ENCODE measurements around the gene B3GLCT. TPM values are rescaled to one million over a fixed set of nuclear protein-coding genes. Genes with fewer than 3 reads are reported as not detected.

The B3GLCT gene
- total RNA-seq, 1 donor: 18.8 TPM

DNA sequence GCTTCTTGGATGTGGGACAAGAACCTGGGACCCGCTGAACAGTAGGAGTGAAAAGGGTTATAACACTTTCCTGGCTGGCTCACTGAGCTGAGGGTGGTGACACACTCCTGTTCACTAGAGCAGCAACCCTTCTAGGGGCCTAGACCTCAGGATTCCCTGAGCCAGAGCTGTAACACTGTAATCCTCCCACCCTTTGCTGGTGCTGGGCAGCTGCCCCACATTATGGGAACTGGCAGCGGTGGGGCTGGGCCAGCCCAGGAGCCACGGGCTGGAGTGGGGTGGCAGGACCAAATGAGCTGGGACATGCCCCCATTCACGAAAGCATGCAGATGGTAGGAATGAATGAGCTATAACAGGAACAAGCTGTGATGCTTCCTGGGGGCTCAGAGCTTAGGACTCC lies 110.6 kb downstream of the B3GLCT start:
- H3K79me2 ChIP-seq (ENCODE audit: insufficient read depth, low read length): no peaks in the 10 kb centered on the region
- no peak overlapping the region for H2AFZ ChIP-seq (ENCODE audit: low read length)
- H3K27me3 ChIP-seq (ENCODE audit: insufficient read depth, low read length): no peaks in the 10 kb centered on the region
- H3K4me3 ChIP-seq (ENCODE audit: insufficient read depth, low read length): no peak overlapping the region
- peaks cover 3% of the 10 kb centered on the region for H3K9me3 ChIP-seq (ENCODE audit: low read depth, low read length)
- H3K36me3 ChIP-seq (ENCODE audit: insufficient read depth, low read length): peaks cover 3% of the 10 kb centered on the region
- DNase-seq (ENCODE audit: insufficient read length, low spot score, missing footprints): no peak
- H3K4me2 ChIP-seq (ENCODE audit: insufficient read depth, low read length): no peak overlapping the region
- H4K20me1 ChIP-seq (ENCODE audit: insufficient read depth, low read length): no peaks in the 10 kb centered on the region
- no peak overlapping the region for H3K27ac ChIP-seq (ENCODE audit: low read depth, low read length)
- TF ChIP-seq, protein P1, sequence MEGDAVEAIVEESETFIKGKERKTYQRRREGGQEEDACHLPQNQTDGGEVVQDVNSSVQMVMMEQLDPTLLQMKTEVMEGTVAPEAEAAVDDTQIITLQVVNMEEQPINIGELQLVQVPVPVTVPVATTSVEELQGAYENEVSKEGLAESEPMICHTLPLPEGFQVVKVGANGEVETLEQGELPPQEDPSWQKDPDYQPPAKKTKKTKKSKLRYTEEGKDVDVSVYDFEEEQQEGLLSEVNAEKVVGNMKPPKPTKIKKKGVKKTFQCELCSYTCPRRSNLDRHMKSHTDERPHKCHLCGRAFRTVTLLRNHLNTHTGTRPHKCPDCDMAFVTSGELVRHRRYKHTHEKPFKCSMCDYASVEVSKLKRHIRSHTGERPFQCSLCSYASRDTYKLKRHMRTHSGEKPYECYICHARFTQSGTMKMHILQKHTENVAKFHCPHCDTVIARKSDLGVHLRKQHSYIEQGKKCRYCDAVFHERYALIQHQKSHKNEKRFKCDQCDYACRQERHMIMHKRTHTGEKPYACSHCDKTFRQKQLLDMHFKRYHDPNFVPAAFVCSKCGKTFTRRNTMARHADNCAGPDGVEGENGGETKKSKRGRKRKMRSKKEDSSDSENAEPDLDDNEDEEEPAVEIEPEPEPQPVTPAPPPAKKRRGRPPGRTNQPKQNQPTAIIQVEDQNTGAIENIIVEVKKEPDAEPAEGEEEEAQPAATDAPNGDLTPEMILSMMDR (IDR thresholded peaks at IDR 0.05; ENCODE audit: extremely low read depth, low read depth, low read length): no peak
- H3K4me1 ChIP-seq (ENCODE audit: insufficient read depth, low read length): no peaks in the 10 kb centered on the region

DNA sequence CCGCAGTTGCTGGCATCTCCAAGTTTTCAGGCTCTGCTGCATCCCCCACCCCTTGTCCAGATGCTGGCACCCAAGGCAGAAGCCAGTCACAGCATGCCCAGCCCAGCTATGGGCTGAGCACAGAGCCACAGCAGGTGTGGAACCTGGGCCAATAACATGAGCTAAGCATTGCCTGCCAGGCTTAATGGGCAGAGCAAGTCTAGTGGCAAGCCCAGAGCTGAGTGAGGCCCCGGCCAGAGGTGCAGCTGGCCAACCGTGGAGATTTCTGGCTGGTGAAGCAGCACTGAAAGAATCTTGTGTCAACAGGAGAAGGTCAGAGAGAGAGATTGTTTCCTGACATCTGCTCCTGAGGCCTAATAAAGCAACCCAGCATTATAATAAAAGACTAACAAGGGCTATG lies 111.0 kb downstream of the B3GLCT start:
- no peak overlapping the region for H3K4me2 ChIP-seq (ENCODE audit: insufficient read depth, low read length)
- peaks cover 3% of the 10 kb centered on the region for H3K36me3 ChIP-seq (ENCODE audit: insufficient read depth, low read length)
- no peak overlapping the region for H3K4me3 ChIP-seq (ENCODE audit: insufficient read depth, low read length)
- H2AFZ ChIP-seq (ENCODE audit: low read length): no peak overlapping the region
- H3K9me3 ChIP-seq (ENCODE audit: low read depth, low read length): peaks cover 3% of the 10 kb centered on the region
- no peaks in the 10 kb centered on the region for H3K27me3 ChIP-seq (ENCODE audit: insufficient read depth, low read length)
- H4K20me1 ChIP-seq (ENCODE audit: insufficient read depth, low read length): no peaks in the 10 kb centered on the region
- H3K79me2 ChIP-seq (ENCODE audit: insufficient read depth, low read length): no peaks in the 10 kb centered on the region
- no peaks in the 10 kb centered on the region for H3K4me1 ChIP-seq (ENCODE audit: insufficient read depth, low read length)
- TF ChIP-seq, protein P1 (IDR thresholded peaks at IDR 0.05; ENCODE audit: extremely low read depth, low read depth, low read length): no peak
- no peak overlapping the region for H3K27ac ChIP-seq (ENCODE audit: low read depth, low read length)
- no peak for DNase-seq (ENCODE audit: insufficient read length, low spot score, missing footprints)

GRCh38 chr13:31311921-31312320 lies 112.1 kb downstream of the B3GLCT start:
- no peak overlapping the region for H3K4me2 ChIP-seq (ENCODE audit: insufficient read depth, low read length)
- DNase-seq (ENCODE audit: insufficient read length, low spot score, missing footprints): no peak
- H3K4me1 ChIP-seq (ENCODE audit: insufficient read depth, low read length): no peaks in the 10 kb centered on the region
- no peaks in the 10 kb centered on the region for H3K27me3 ChIP-seq (ENCODE audit: insufficient read depth, low read length)
- H3K79me2 ChIP-seq (ENCODE audit: insufficient read depth, low read length): no peaks in the 10 kb centered on the region
- no peak overlapping the region for H2AFZ ChIP-seq (ENCODE audit: low read length)
- H3K27ac ChIP-seq (ENCODE audit: low read depth, low read length): no peak overlapping the region
- H3K9me3 ChIP-seq (ENCODE audit: low read depth, low read length): peaks cover 3% of the 10 kb centered on the region
- H3K4me3 ChIP-seq (ENCODE audit: insufficient read depth, low read length): no peak overlapping the region
- TF ChIP-seq, protein P1 (IDR thresholded peaks at IDR 0.05; ENCODE audit: extremely low read depth, low read depth, low read length): no peak
- H3K36me3 ChIP-seq (ENCODE audit: insufficient read depth, low read length): peaks cover 3% of the 10 kb centered on the region
- no peaks in the 10 kb centered on the region for H4K20me1 ChIP-seq (ENCODE audit: insufficient read depth, low read length)

DNA sequence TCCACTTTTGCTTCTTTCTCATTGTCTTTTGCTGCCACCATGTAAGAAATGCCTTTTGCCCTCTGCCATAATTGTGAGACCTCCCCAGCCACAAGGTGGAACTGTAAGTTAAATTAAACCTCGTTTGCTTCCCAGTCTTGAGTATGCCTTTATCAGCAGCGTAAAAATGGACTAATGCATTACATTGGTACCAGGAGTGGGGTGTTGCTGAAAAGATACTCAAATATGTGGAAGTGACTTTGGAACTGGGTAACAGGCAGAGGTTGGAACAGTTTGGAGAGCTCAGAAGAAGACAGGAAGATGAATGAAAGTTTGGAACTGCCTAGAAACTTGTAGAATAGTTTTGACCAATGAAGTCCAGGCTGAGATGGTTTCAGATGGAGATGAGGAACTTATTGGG lies 115.2 kb downstream of the B3GLCT start:
- Histone ChIP-seq H3K27me3 (ENCODE audit: insufficient read depth, low read length) (no peaks in the 10 kb centered on the region), H2AFZ (ENCODE audit: low read length) (no peak overlapping the region), H4K20me1 (ENCODE audit: insufficient read depth, low read length) (no peaks in the 10 kb centered on the region), H3K4me1 (ENCODE audit: insufficient read depth, low read length) (no peaks in the 10 kb centered on the region), H3K9me3 (ENCODE audit: low read depth, low read length) (peaks cover 3% of the 10 kb centered on the region), H3K27ac (ENCODE audit: low read depth, low read length) (no peak overlapping the region), H3K4me2 (ENCODE audit: insufficient read depth, low read length) (no peak overlapping the region), H3K36me3 (ENCODE audit: insufficient read depth, low read length) (peaks cover 2% of the 10 kb centered on the region), H3K79me2 (ENCODE audit: insufficient read depth, low read length) (no peaks in the 10 kb centered on the region), H3K4me3 (ENCODE audit: insufficient read depth, low read length) (no peak overlapping the region)
- no peak for DNase-seq (ENCODE audit: insufficient read length, low spot score, missing footprints)
- TF ChIP-seq, protein P1 (IDR thresholded peaks at IDR 0.05; ENCODE audit: extremely low read depth, low read depth, low read length): no peak
